AG04449 (cell line): ENCODE data around the gene AGBL4.

Experiments
- CTCF ChIA-PET: fragments of 350-600 bp; formaldehyde crosslinking; extraction: SDS; loops from one replicate; lab custom pipeline; 2021; ENCODE audit warnings: antibody characterized with exemption; lab: Yijun Ruan, JAX
- POLR2A ChIA-PET: fragments of 400-600, 350-600 bp; formaldehyde crosslinking; extraction: SDS; loops from one replicate; lab custom pipeline; 2020; ENCODE audit warnings: antibody characterized with exemption, inconsistent platforms; lab: Yijun Ruan, JAX
- DNase-seq: peaks from one replicate; pipeline ENCODE4 v3.0.0-alpha.2; 2010; ENCODE audit warnings: low read depth, low spot score
- H3K4me3 ChIP-seq: 2 replicates; pipeline ENCODE4 v1.5.1; 2011; ENCODE audit warnings: low read depth, mild to moderate bottlenecking, control low read depth, low read length
- CTCF ChIP-seq: IDR thresholded peaks from one replicate; pipeline ENCODE4 v1.5.1; 2011; ENCODE audit warnings: mild to moderate bottlenecking, moderate library complexity, low read length, control low read depth, inconsistent platforms; ENCODE audit not compliant: insufficient read depth; ENCODE audit errors: missing control alignments

AGBL4 gene

DNA sequence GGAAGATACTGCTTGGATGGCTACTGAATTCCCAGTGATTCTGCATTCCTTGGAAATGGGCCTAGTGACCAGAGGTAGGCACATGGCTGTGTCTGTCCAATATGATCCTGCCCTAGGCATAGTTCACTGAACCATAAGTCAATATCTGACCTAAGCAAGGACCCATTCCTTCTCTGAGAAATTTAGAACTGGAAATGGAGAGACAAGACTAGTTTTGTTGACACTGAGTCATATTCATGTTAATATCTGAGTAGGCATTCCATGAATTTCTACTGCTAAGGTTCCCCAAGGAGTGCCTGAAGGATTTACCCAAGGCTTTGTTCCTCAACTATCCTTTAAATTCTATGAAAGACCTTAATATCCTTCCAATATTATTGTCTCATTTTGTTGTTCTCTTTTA lies 917.3 kb downstream of the AGBL4 start:
- no peak overlapping the region for H3K4me3 ChIP-seq
- TF ChIP-seq CTCF: no peak
- DNase-seq: no peak
- POLR2A ChIA-PET: no interaction called here
- CTCF ChIA-PET: no interaction called here

GRCh38 chr1:49104575-49104974 lies 919.2 kb downstream of the AGBL4 start:
- ChIA-PET POLR2A (interaction anchor here (0.5 kb wide), 1 partner anchor 9 kb away, joined by 3 read pairs; no protein-coding TSS in a partner anchor), CTCF (no interaction called here)
- DNase-seq: no peak
- no peak for TF ChIP-seq CTCF
- H3K4me3 ChIP-seq: no peak overlapping the region

DNA sequence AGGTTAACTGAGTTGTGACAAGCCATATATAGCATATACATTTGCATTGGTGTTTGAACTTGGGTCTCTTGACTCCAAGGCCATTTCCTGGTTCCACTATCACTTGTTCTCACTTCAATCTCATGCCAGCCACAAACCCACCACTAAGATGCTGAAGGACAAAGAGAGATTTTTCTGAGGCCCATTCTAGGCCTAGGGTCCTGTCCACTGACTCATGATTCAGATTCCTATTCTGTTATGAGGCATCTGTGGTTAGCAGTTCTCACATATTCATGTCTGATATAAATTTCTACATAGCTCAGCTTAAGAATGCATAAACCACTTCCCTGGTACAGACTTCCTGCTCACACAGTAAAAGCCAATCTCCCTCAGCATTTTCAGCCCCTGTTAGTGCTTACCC lies 921.0 kb downstream of the AGBL4 start:
- H3K4me3 ChIP-seq: no peak overlapping the region
- CTCF ChIA-PET: no interaction called here

GRCh38 chr1:49098866-49099265 lies 924.9 kb downstream of the AGBL4 start:
- POLR2A ChIA-PET: no interaction called here
- no peak for DNase-seq
- CTCF ChIA-PET: no interaction called here
- TF ChIP-seq CTCF: no peak
- no peak overlapping the region for H3K4me3 ChIP-seq

More for the DNA sequence above, 921.0 kb downstream of the AGBL4 start:
- no peak for TF ChIP-seq CTCF
- DNase-seq: peak; percentile 80
- POLR2A ChIA-PET: interaction anchor here (0.8 kb wide), 1 partner anchor 42 kb away, joined by 3 read pairs; no protein-coding TSS in a partner anchor

- no peak for TF ChIP-seq CTCF
- H3K4me3 ChIP-seq: no peak overlapping the region
- CTCF ChIA-PET: no interaction called here
- POLR2A ChIA-PET: no interaction called here
- DNase-seq: no peak
These were observed 937.4 kb downstream of the AGBL4 start for GRCh38 chr1:49086327-49086726.

- DNase-seq: no peak
- TF ChIP-seq CTCF: no peak
- H3K4me3 ChIP-seq: no peak overlapping the region
- CTCF ChIA-PET: no interaction called here
- POLR2A ChIA-PET: no interaction called here
These were observed 938.7 kb downstream of the AGBL4 start for GRCh38 chr1:49085079-49085478.
